Sigmoid colon (tissue), 7 donors: ENCODE results near the gene LDB2. TPM values are rescaled to one million over a fixed set of nuclear protein-coding genes. Genes with fewer than 3 reads are reported as not detected.

ENCODE experiments used
- DNase-seq: peaks from one replicate; pipeline ENCODE4 v3.0.0-alpha.2; 2019
- H3K27ac ChIP-seq, 4 donors: fragments of 200-600 bp; sonication (generic); one replicate each; pipeline ENCODE4 v1.5.1; 2016 to 2019; ENCODE audit warnings: mild to moderate bottlenecking in 1 of 4
- H3K27me3 ChIP-seq, 3 donors: fragments of 200-600 bp; sonication (generic); one replicate each; pipeline ENCODE4 v1.5.1; 2019; ENCODE audit warnings: mild to moderate bottlenecking in 1 of 3
- H3K36me3 ChIP-seq, 4 donors: fragments of 200-600 bp; sonication (generic); one replicate each; pipeline ENCODE4 v1.5.1; 2016 to 2019
- H3K4me1 ChIP-seq, 4 donors: fragments of 200-600 bp; sonication (generic); one replicate each; pipeline ENCODE4 v1.5.1; 2017 to 2019
- H3K4me3 ChIP-seq, 4 donors: fragments of 200-600 bp; sonication (generic); one replicate each; pipeline ENCODE4 v1.5.1; 2017 to 2019; ENCODE audit warnings: mild to moderate bottlenecking in 2 of 4, moderate library complexity in 1 of 4
- H3K9me3 ChIP-seq, 4 donors: fragments of 200-600 bp in 3 of 4; sonication (generic) in 3 of 4; one replicate each; pipeline versions ENCODE4 v1.5.1 to v1.6.1; 2013 to 2019
- CTCF ChIP-seq, 4 experiments: fragments of 450-650 bp in 3 of 4; fragments of 200-600 bp in 1 of 4; IDR thresholded peaks; one replicate each; pipeline ENCODE4 v1.5.1; 2016 to 2019; ENCODE audit warnings: antibody characterized with exemption in 4 of 4, mild to moderate bottlenecking in 3 of 4, moderate library complexity in 2 of 4
- EP300 ChIP-seq, 4 donors: sonication (generic); formaldehyde crosslinking; IDR thresholded peaks; one replicate each; pipeline ENCODE4 v1.6.1; 2017; ENCODE audit warnings: antibody characterized with exemption in 4 of 4
- POLR2A ChIP-seq, 2 donors: fragments of 450-650 bp; IDR thresholded peaks; one replicate each; pipeline ENCODE4 v1.6.1; 2016; ENCODE audit warnings: antibody characterized with exemption in 2 of 2, mild to moderate bottlenecking in 2 of 2, moderate library complexity in 2 of 2
- POLR2AphosphoS5 ChIP-seq, 4 donors: sonication (generic); formaldehyde crosslinking; IDR thresholded peaks; one replicate each; pipeline ENCODE4 v1.6.1; 2017; ENCODE audit warnings: antibody characterized with exemption in 4 of 4
- WGBS, 2 donors: extraction: QIAGEN DNeasy Blood & Tissue Kit; methylation state at CpG; one replicate each; pipeline ENCODE4 v1.1.7; 2013; 5-methylcytosine and 5-hydroxymethylcytosine counted together
- intact Hi-C: fragments of 100-400 bp; cut with DNase I; formaldehyde crosslinking; loops from one replicate; pipeline ENCODE4 v1.15.1; 2023
- polyA plus RNA-seq, 3 donors: library from polyadenylated mRNA; stranded (reverse); fragments of 200-250 nt; gene quantifications; one replicate each; pipeline ENCODE4 v1.2.3, GENCODE V29; 2013
- total RNA-seq, 4 donors: library from RNA; depleted of rRNA; stranded (reverse); fragments of >200 nt; gene quantifications; one replicate each; pipeline ENCODE4 v1.1.0, GENCODE V29; 2016
- donor health status: healthy with polysubstance abuse.
- donor health status: Bipolar disorder and iron deficiency.
- donor health status: healthy.

The LDB2 gene
- total and polyA plus RNA-seq, 7 donors: 2.1 to 28.5 (median 18.3) TPM

- H3K27ac ChIP-seq: no peak overlapping the region
- intact Hi-C loops: loop anchor here (1.0 kb wide), 1 partner anchor 15 kb away; no protein-coding TSS in a partner anchor
These were observed 91.1 kb downstream of the LDB2 start for GRCh38 chr4:16807355-16807754.

DNA sequence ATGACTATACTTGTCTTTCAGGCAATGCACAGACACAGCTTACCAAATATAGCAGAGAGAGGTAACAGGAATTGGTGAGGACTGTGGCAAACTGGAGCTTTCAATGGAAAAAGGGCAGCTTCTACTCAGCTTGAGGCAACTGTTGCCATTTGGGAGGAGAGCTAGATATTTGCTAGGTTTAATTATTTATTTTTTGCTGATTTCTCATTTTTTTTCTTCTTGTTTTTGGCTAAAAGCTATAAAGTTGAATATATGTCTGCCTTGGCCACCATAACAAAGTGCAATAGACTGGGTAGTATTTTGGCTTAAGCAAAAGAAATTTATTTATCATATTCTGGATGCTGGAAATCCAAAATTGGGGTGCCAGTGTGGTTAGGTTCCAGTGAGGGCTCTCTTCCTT lies 93.9 kb downstream of the LDB2 start:
- DNase-seq: no peak
- H3K9me3 ChIP-seq: peaks cover 0 to 2% (median 0%) of the 10 kb centered on the region in 4 donors
- TF ChIP-seq CTCF (IDR thresholded peaks at IDR 0.05): no peak
- TF ChIP-seq POLR2A (IDR thresholded peaks at IDR 0.05): no peak
- TF ChIP-seq EP300 (IDR thresholded peaks at IDR 0.05): no peak
- TF ChIP-seq POLR2AphosphoS5 (IDR thresholded peaks at IDR 0.05): no peak
- no peaks in the 10 kb centered on the region for H3K4me1 ChIP-seq
- H3K36me3 ChIP-seq: no peaks in the 10 kb centered on the region
- no peaks in the 10 kb centered on the region for H3K27me3 ChIP-seq
- H3K27ac ChIP-seq: no peak overlapping the region
- H3K4me3 ChIP-seq: no peak overlapping the region
- intact Hi-C loops: no loop called here

More at GRCh38 chr4:16807355-16807754, 91.1 kb downstream of the LDB2 start:
- no peak for DNase-seq
- H3K9me3 ChIP-seq: peaks cover 0 to 2% (median 0%) of the 10 kb centered on the region in 4 donors
- no peak overlapping the region for H3K4me3 ChIP-seq
- TF ChIP-seq POLR2AphosphoS5 (IDR thresholded peaks at IDR 0.05): no peak
- no peak for TF ChIP-seq EP300 (IDR thresholded peaks at IDR 0.05)
- TF ChIP-seq POLR2A (IDR thresholded peaks at IDR 0.05): no peak
- no peak for TF ChIP-seq CTCF (IDR thresholded peaks at IDR 0.05)
- no peaks in the 10 kb centered on the region for H3K4me1 ChIP-seq
- H3K27me3 ChIP-seq: no peaks in the 10 kb centered on the region
- no peaks in the 10 kb centered on the region for H3K36me3 ChIP-seq

DNA sequence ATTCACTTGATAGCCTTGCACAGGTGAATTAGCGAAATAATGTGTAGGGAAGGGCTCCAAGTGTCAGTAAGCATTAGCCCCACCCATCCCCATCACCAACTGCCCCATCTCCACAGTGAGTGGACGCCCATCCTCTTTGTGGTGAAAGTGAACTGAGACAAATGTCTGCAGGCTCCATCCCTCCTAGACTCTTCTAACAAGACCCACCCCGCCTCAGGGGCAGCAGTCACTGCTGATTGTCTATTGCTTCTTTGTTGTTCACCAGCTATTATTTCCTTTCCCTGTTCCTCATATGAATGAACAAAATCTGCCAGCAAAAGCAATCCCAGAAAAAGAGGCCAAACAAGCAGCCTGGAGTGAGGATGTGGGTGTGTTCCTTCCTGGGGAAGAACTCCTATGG lies 96.4 kb downstream of the LDB2 start:
- Histone ChIP-seq H3K27me3 (no peaks in the 10 kb centered on the region), H3K36me3 (no peaks in the 10 kb centered on the region), H3K4me1 (no peaks in the 10 kb centered on the region), H3K9me3 (no peaks in the 10 kb centered on the region), H3K27ac (no peak overlapping the region), H3K4me3 (no peak overlapping the region)
- intact Hi-C loops: no loop called here
- TF ChIP-seq EP300 (IDR thresholded peaks at IDR 0.05): no peak
- TF ChIP-seq POLR2A (IDR thresholded peaks at IDR 0.05): no peak
- no peak for TF ChIP-seq POLR2AphosphoS5 (IDR thresholded peaks at IDR 0.05)
- no peak for TF ChIP-seq CTCF (IDR thresholded peaks at IDR 0.05)
- WGBS, 2 donors: 82 to 88% methylated on average over 3 of the region's 3 CpGs
- no peak for DNase-seq

- Histone ChIP-seq H3K27ac (no peak overlapping the region), H3K27me3 (no peaks in the 10 kb centered on the region), H3K4me1 (no peaks in the 10 kb centered on the region), H3K4me3 (no peak overlapping the region), H3K36me3 (no peaks in the 10 kb centered on the region), H3K9me3 (no peaks in the 10 kb centered on the region)
- no peak for DNase-seq
- TF ChIP-seq EP300 (IDR thresholded peaks at IDR 0.05) (no peak), POLR2A (IDR thresholded peaks at IDR 0.05) (no peak), CTCF (IDR thresholded peaks at IDR 0.05) (no peak), POLR2AphosphoS5 (IDR thresholded peaks at IDR 0.05) (no peak)
- 63 to 84% methylated on average over 3 of the region's 3 CpGs for WGBS, 2 donors
- intact Hi-C loops: no loop called here
These were observed 97.1 kb downstream of the LDB2 start for GRCh38 chr4:16801356-16801755.

GRCh38 chr4:16794816-16795445 lies 103.5 kb downstream of the LDB2 start:
- intact Hi-C loops: no loop called here
- DNase-seq: no peak

More at GRCh38 chr4:16794816-16795445, 103.5 kb downstream of the LDB2 start:
- no peak for TF ChIP-seq EP300 (IDR thresholded peaks at IDR 0.05)
- TF ChIP-seq POLR2AphosphoS5 (IDR thresholded peaks at IDR 0.05): no peak
- no peak for TF ChIP-seq POLR2A (IDR thresholded peaks at IDR 0.05)
- TF ChIP-seq CTCF (IDR thresholded peaks at IDR 0.05): peak in 1 of 4 experiments; percentile 50
- Histone ChIP-seq H3K27ac (no peak overlapping the region), H3K36me3 (no peaks in the 10 kb centered on the region), H3K9me3 (no peaks in the 10 kb centered on the region), H3K4me1 (no peaks in the 10 kb centered on the region), H3K27me3 (no peaks in the 10 kb centered on the region), H3K4me3 (no peak overlapping the region)
- WGBS, 2 donors: 39 to 47% methylated on average over 9 of the region's 9 CpGs
